ENCODE results near the gene SLCO2B1. TPM values are rescaled to one million over a fixed set of nuclear protein-coding genes. Genes with fewer than 3 reads are reported as not detected.
A peak's percentile ranks its signal among the peaks of the same experiment; 100 is the strongest.

SLCO2B1 gene, protein sequence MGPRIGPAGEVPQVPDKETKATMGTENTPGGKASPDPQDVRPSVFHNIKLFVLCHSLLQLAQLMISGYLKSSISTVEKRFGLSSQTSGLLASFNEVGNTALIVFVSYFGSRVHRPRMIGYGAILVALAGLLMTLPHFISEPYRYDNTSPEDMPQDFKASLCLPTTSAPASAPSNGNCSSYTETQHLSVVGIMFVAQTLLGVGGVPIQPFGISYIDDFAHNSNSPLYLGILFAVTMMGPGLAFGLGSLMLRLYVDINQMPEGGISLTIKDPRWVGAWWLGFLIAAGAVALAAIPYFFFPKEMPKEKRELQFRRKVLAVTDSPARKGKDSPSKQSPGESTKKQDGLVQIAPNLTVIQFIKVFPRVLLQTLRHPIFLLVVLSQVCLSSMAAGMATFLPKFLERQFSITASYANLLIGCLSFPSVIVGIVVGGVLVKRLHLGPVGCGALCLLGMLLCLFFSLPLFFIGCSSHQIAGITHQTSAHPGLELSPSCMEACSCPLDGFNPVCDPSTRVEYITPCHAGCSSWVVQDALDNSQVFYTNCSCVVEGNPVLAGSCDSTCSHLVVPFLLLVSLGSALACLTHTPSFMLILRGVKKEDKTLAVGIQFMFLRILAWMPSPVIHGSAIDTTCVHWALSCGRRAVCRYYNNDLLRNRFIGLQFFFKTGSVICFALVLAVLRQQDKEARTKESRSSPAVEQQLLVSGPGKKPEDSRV
- total RNA-seq: 100 to 1,000 TPM in 3 of 4 donors, 10 to 100 TPM in 1; 72.9 to 165 (median 111) TPM

DNA sequence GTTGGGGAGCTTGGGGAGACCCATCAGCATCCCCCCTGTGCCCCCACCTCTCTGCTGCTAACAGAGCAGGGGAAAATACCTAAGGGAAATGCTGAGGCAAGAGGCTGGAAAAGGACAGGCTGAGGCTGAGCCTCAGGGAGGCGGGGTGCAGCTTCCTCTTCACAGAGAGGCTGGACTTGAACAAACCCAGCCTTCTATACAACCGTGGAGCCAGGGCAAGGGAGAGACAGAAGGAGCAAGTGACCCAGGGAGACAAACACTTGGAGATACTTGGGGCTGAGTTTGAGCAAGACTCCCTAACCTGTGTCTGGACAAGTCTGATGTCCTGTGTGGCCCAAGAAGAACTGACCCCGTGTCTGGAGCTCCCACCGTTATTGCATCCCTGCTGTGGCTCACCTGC lies at the start of gene SLCO2B1:
SLCO2B1 (plus strand) TSS at position 229 of the 400 bp plus-strand sequence. CDS start 275 bp downstream, outside the sequence.
- 38% methylated on average over 4 of the region's 4 CpGs; no CpG with 5 or more reads in 1 of the 2 donors for WGBS, 2 donors (ENCODE audit: low coverage in 1 of 2)
- TF ChIP-seq, protein P1, sequence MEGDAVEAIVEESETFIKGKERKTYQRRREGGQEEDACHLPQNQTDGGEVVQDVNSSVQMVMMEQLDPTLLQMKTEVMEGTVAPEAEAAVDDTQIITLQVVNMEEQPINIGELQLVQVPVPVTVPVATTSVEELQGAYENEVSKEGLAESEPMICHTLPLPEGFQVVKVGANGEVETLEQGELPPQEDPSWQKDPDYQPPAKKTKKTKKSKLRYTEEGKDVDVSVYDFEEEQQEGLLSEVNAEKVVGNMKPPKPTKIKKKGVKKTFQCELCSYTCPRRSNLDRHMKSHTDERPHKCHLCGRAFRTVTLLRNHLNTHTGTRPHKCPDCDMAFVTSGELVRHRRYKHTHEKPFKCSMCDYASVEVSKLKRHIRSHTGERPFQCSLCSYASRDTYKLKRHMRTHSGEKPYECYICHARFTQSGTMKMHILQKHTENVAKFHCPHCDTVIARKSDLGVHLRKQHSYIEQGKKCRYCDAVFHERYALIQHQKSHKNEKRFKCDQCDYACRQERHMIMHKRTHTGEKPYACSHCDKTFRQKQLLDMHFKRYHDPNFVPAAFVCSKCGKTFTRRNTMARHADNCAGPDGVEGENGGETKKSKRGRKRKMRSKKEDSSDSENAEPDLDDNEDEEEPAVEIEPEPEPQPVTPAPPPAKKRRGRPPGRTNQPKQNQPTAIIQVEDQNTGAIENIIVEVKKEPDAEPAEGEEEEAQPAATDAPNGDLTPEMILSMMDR (IDR thresholded peaks at IDR 0.05): no peak
- TF ChIP-seq POLR2AphosphoS5 (IDR thresholded peaks at IDR 0.05) (peak in 2 of 3 donors; percentile 4 to 67), EP300 (IDR thresholded peaks at IDR 0.05; ENCODE audit: low read depth) (no peak), POLR2A (IDR thresholded peaks at IDR 0.05) (peak; percentile 67)
- Histone ChIP-seq H3K4me1 (peaks cover 6 to 92% (median 58%) of the 10 kb centered on the region in 4 donors), H3K36me3 (no peaks in the 10 kb centered on the region), H3K4me3 (peak within 1 kb of the TSS in 3 of 4 donors; percentile 7 to 41 (median 24)), H3K9me3 (no peaks in the 10 kb centered on the region), H3K27me3 (no peaks in the 10 kb centered on the region), H3K27ac (peak within 1 kb of the TSS; percentile 82 to 87 (median 84))
- peak; percentile 72 for DNase-seq
- in situ Hi-C loops (cut with MboI; ENCODE audit: low pct_ligation_motif_present in 1 of 4, low pct_unique_long_range_greater_than_20kb in 1 of 4, low sequenced_read_pairs in 3 of 4) (no loop called here), intact Hi-C loops (cut with DNase I; ENCODE audit: low total_unique reads) (no loop called here)

DNA sequence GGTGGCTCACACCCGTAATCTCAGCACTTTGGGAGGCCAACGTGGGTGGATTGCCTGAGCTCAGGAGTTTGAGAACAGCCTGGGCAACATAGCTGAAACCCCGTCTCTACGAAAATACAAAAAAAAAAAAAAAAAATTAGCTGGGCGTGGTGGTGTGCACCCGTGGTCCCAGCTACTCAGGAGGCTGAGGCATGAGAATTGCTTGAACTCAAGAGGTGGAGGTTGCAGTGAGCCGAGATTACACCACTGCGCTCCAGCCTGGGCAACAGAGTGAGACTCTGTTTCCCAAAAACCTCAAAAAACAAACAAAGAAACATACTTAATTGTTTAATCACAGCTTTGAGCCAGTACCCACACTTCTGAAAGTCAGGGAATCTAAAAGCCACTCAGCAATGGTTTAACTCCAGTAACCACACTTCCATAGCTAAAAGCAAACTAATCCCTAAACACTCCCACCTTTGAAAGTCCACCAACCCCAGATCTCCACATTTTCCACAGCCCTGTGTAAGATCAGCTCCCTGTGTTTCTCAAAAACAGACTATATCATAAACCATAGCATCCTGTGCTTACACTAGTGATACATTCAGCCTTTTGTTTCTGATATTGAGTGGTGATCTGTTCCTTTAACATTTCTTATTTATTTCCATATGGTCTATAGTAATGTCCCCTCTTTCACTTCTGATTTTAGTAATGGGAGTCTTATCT lies 49.3 kb upstream of the SLCO2B1 start:
- H3K4me1 ChIP-seq: no peaks in the 10 kb centered on the region
- H3K27ac ChIP-seq: no peak overlapping the region
- no peaks in the 10 kb centered on the region for H3K36me3 ChIP-seq
- no peak overlapping the region for H3K4me3 ChIP-seq
- WGBS, 2 donors (ENCODE audit: low coverage in 1 of 2): 66 to 75% methylated on average over 5 to 8 of the region's 8 CpGs
- in situ Hi-C loops (cut with MboI; ENCODE audit: low pct_ligation_motif_present in 1 of 4, low pct_unique_long_range_greater_than_20kb in 1 of 4, low sequenced_read_pairs in 3 of 4): no loop called here
- TF ChIP-seq POLR2A (IDR thresholded peaks at IDR 0.05) (no peak), POLR2AphosphoS5 (IDR thresholded peaks at IDR 0.05) (no peak), EP300 (IDR thresholded peaks at IDR 0.05; ENCODE audit: low read depth) (no peak)
- TF ChIP-seq, protein P1 (IDR thresholded peaks at IDR 0.05): no peak
- no peaks in the 10 kb centered on the region for H3K9me3 ChIP-seq
- H3K27me3 ChIP-seq: peaks cover 7% of the 10 kb centered on the region
- DNase-seq: no peak
- intact Hi-C loops (cut with DNase I; ENCODE audit: low total_unique reads): no loop called here

DNA sequence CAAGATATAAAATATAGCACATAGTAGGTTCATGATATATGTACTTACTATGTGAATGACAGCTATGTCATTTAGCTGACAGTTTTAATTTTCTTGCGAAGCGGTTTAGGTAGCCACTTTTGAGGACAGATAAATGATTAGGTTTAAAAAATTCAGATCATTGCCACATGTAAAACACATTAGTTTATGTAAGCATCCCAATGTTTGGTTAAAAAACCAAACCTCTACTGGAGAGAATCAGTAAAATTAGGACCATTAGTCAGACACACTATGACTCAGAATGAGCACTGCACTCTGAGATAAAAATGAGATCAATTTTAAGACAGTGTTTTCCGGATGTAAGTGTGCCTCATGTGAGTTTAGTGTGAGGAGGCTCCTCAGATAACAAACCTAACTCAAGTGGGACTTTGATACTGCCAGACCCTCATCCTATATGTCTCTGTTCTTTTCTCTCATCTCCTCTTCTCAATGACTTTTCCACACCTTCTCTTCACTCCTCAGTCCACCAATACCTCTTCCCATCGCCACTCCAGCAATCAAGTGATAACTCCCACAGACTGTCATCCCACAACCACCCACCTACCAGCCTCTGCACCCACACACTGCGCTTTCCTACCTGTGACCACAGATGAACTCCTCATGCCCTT lies 47.4 kb upstream of the SLCO2B1 start:
- intact Hi-C loops (cut with DNase I; ENCODE audit: low total_unique reads): no loop called here
- Histone ChIP-seq H3K9me3 (no peaks in the 10 kb centered on the region), H3K36me3 (no peaks in the 10 kb centered on the region), H3K4me1 (no peaks in the 10 kb centered on the region), H3K4me3 (no peak overlapping the region), H3K27ac (no peak overlapping the region), H3K27me3 (peaks cover 5% of the 10 kb centered on the region)
- in situ Hi-C loops (cut with MboI; ENCODE audit: low pct_ligation_motif_present in 1 of 4, low pct_unique_long_range_greater_than_20kb in 1 of 4, low sequenced_read_pairs in 3 of 4): no loop called here
- 57 to 66% methylated on average over 5 of the region's 5 CpGs for WGBS, 2 donors (ENCODE audit: low coverage in 1 of 2)
- no peak for DNase-seq
- TF ChIP-seq, protein P1 (IDR thresholded peaks at IDR 0.05): no peak
- no peak for TF ChIP-seq POLR2AphosphoS5 (IDR thresholded peaks at IDR 0.05)
- TF ChIP-seq POLR2A (IDR thresholded peaks at IDR 0.05): no peak
- no peak for TF ChIP-seq EP300 (IDR thresholded peaks at IDR 0.05; ENCODE audit: low read depth)

Data from transverse colon (tissue), 4 donors.